ENCODE data around the gene TAL2. TPM values are rescaled to one million over a fixed set of nuclear protein-coding genes. Genes with fewer than 3 reads are reported as not detected.

The TAL2 gene
- polyA plus RNA-seq, 3 donors, result 1.6 to 3.3 (median 2.8) TPM

DNA sequence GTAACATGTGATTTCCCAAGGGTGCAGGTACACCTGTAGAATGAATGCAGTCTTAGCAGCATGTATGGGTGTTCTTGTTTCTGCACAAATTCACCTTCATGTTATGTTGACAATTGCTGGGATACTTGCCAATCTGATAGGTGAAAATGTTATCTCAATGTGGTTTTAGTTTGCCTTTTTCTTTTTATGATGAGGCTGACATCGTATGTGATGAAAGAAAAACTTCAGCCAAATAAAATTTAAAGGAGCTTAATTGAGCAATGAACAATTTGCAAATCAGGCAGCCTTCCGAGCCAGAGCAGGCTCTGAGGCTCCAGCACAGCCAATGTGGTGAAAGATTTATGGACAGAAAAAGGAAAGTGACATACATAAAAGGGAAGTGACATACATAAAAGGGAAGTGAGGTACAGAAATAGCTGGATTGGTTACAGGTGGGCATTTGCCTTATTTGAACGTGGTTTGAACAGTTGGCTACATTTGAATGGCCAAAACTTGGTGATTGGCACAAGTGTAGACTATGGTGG lies 10.5 kb downstream of the TAL2 start:
- no peak for DNase-seq

DNA sequence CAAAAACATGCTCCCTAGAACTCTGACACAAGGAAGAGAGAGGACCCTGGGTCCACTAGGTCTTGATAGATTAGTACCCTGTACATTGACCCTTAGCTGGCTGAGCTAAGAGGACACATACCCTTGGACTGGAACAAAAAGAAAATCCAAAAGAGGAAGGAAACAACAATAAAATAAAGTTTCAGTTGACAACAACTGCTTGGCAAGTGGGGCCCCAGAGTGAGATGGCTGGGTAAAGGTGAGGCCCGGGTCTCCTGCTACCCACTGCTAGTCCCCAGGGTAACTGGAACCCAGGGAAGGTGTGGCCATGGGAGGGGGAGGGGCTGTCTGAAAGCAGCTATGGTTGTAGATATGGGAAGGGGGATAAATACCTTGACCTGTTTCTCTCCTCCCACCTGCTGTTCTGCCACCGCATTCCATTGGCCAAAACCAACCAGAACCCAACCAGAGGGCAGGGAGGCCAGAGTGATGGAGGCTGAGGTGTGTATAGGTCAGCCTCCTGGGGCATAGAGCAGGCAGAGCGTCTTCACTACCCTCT lies 11.7 kb downstream of the TAL2 start:
- DNase-seq, result no peak

DNA sequence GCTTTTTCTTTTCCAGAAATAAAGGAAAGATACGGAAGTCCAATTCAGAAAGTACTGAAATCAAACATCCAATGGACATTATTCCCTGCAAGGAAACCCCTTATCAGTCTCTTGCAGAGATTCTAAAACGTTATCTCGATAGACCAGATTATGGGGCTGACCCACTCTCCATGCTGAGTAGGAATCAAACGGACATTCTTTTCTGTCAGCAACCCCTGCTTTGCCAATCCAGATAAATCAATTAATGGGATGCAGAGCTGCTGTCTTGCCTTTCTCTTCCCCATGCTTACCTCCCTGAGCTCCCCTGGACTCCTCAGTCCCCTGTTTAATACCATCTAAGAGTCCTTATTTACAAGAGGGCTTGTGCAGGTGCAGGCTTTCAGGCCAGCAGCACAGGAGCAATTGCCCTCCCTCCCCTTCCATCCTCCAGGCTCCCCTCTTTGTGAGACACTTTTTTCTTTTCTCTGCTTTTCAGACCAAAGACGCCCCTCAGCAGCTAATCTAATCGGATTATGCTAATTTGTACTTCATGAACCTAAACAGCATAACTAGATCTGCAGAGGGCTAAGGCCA lies 14.2 kb downstream of the TAL2 start:
- DNase-seq, result no peak

GRCh38 chr9:105678163-105678562 lies 15.9 kb downstream of the TAL2 start:
- no peak for DNase-seq

DNA sequence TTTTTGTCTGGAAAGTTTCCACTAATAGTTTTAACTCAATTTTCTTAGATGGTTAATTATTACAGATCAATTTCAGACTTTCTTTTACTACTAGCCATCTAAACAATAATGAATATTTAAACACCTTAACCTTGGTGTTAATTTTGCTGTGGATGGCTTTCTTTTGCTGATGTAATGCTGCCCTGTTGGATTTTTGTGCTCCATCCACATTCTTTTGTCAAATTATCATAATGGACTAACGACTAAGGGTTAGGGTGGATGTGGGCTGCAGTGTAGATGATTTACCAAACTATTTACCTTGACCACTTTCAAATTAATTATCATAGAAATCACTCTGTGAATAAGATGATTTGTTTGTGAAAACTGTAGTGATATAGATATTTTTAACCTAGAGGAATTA lies 16.5 kb downstream of the TAL2 start:
- no peak for DNase-seq

- no peak for DNase-seq
These were observed 17.2 kb downstream of the TAL2 start for GRCh38 chr9:105679257-105680022.

- no peak for DNase-seq
These were observed 19.1 kb downstream of the TAL2 start for GRCh38 chr9:105681313-105681712.

DNA sequence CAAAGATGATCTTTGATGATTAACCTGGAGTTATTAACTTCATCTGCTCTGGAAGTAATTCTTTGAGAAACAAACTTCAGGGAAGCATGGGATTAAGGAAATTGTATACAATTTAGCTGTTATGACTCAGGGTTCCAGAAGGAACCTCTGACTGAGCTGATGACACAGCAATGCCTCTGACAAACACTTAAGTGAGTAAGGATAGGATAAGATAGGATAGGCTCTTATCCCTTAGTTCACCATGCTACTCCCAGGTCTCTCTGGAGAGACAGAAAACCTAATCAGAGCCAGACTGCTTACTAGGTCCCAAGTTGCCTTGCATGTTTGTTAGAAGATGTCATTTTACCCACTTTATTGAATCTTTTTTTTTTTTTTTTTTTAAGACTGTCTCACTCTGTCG lies 19.5 kb downstream of the TAL2 start:
- DNase-seq, result no peak

DNA sequence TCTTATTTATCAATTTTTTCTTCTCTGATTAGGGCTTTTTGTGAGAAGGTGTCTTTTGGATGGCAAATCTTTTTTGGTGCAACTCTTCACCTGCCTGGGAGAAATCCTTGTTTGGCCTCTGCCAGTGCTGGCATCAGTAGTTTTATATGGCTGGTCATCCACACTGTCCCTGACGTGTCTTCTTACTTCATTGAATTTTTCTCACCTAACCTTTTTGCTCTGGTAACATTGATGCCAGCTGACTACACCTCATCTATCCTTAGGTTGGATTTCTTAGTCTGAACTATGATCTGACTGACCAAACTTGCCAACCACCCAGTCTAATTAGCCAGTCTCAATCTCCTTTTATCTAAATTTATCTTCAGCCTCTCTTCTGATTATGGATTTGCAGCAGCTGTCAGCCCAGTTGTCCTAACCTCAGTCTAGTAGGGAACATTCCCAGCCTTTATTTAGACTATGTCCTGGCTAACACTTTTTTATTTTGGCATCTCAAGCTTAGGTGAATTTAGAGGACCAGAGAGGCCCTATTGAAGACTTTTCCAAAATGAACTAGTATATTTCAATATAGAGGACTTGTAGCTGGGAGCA lies 21.5 kb downstream of the TAL2 start:
- DNase-seq, result no peak

DNA sequence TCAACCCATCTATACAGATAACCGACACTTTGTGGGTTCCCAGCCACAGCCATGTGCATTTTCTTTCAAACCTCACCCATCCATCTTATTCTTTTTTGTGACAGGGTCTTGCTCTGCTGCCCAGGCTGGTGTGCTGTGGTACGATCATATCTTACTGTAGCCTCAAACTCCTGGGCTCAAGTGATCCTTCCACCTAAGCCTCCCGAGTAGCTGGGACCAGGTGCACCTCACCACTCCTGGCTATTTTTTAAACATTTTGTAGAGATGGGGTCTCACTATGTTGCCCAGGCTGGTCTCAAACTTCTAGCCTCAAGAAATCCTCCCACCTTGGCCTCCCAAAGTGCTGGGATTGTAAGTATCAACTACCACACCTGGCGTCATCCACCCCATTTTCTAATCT lies 24.7 kb downstream of the TAL2 start:
- no peak for DNase-seq

GRCh38 chr9:105690742-105691141 lies 28.5 kb downstream of the TAL2 start:
- DNase-seq, result no peak

DNA sequence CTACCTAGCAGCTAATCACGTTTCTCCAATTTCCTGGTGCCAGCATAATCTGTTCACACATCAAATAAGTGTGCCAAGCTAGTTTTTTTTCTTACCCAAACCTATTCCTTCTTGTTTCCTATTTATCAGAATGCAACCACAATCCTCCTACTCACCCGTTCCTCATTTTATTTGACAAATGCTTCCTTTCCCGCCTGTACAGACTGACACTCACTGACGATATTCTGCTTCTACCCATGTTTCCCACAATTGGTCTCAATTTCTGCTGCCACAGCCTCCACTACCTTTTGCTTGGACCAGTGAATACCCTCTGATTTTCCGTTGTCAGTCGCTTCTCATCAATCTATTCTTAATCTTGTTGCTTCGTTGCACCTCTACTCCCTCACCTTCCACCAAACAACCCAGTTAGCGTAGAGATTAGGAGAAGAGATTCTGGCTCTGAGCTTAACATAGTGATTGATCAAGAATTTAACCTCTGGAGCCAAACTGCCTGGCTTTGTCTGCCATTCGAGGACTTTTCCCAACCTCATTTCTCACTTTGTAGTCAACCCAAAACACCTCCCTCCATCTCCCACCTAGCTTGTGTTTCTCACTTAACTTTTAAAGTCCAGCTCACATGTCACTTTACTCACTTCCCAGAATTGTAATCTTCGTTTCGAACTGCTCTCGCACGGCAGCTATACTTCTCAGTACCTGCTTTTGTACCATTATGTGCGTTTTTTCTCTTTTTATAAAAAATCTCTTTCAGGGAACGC lies 31.4 kb downstream of the TAL2 start:
- DNase-seq, result peak; percentile 31

DNA sequence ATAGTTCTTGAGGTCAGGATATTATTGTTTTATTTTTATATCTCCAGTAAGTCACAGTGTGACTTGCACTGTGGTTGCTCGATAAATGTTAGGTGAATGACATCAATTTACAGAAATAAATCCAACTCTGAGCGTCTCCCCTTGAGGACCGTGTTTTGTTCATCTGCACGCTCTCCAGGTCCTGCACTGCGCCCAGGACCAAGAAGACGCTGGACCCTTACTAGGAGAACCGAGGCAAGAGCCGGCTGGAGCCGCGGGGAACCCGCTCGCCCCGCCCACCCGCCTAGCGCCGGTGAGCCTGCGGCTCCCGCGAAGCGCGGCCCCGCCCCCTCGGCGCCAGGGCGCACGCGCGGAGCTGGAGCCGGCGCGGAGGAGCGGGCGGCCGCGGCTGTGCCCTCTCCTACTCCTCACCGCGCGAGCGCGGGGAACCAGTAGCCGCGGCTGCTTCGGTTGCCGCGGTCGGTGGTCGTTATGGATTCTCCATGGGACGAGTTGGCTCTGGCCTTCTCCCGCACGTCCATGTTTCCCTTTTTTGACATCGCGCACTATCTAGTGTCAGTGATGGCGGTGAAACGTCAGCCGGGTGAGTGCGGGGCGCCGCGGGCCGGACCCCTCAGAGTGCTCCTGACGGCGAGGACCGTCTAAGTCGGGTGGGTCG lies 32.1 kb downstream of the TAL2 start, which contains the start of gene TMEM38B:
TSS of gene TMEM38B (plus strand) at position 352 of the 658 bp plus-strand sequence. CDS start at position 472, 120 bp downstream.
- DNase-seq, result peak; percentile 82

DNA sequence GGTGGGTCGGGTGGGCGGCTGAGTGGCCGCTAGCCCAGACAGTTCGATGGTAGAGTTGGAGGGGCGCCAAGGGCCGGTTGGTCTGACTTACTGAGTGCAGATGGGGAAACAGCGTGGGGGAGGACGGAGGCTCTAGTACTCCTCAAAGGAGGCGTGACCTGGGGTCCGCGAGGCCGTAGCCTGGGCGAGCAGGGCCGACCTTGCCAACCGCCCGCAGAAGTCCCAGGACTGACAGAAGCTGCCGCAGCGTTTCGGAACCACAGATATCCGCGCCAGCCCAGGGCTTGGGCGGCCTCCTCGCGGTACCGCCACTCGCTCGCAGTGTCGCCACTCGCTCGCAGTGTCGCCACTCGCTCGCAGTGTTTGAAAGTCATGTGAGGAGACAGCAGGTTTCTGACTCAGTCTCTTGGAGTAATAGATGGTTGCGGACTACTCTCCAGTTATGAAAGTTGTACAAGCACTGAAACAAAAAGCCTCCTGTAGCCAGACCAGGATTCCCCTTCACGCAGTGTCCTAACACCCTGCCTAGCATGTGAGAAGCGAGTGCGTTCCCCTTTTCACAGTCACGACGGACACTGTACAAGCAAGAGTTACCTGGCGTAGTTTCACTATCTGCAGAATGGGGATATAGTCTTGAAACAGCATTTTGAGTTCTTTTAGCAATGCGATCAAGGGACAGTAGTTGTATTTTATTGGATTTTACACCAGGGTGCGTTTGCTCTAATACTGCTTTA lies 32.8 kb downstream of the TAL2 start:
- peak; percentile 49 for DNase-seq

- DNase-seq, result no peak
These were observed 34.0 kb downstream of the TAL2 start for GRCh38 chr9:105696219-105696793.

GRCh38 chr9:105697871-105698270 lies 35.6 kb downstream of the TAL2 start:
- DNase-seq, result no peak

GRCh38 chr9:105698348-105698870 lies 36.2 kb downstream of the TAL2 start:
- DNase-seq, result no peak

GRCh38 chr9:105700668-105701067 lies 38.4 kb downstream of the TAL2 start:
- no peak for DNase-seq

- no peak for DNase-seq
These were observed 38.9 kb downstream of the TAL2 start for GRCh38 chr9:105701145-105701544.

GRCh38 chr9:105702207-105702606 lies 40.0 kb downstream of the TAL2 start:
- DNase-seq, result no peak
